IMR-90 (cell line): ENCODE data around the gene IL22RA1. TPM values are rescaled to one million over a fixed set of nuclear protein-coding genes. Genes with fewer than 3 reads are reported as not detected.

Experiments used
- ATAC-seq: fragments of 200-7000 bp; cut with Tn5 transposase; 2 replicates; pipeline ENCODE4 v1.9.1; 2020; ENCODE audit warnings: low read depth, mild to moderate bottlenecking, moderate library complexity
- BruUV-seq: library from RNA; stranded (reverse); fragments of 400-500 nt; replicated peaks from 2 replicates; lab custom pipeline; 2021; lab: Mats Ljungman, UMichigan
- CTCF ChIA-PET: fragments of 300-600 bp; formaldehyde crosslinking; extraction: SDS; loops from one replicate; lab custom pipeline; 2021; ENCODE audit warnings: antibody characterized with exemption; lab: Yijun Ruan, JAX
- POLR2A ChIA-PET: fragments of 300-600 bp; sonication (Branson Sonifier 250); formaldehyde crosslinking; loops from one replicate; lab custom pipeline; 2022; ENCODE audit warnings: antibody characterized with exemption; ENCODE audit not compliant: unreplicated experiment; lab: Charles Lee
- DNase-seq: peaks from one replicate; pipeline ENCODE4 v3.0.0; 2013
- H2AFZ ChIP-seq: replicated peaks from 2 replicates; pipeline ENCODE3; 2013; ENCODE audit warnings: low read length, mild to moderate bottlenecking; ENCODE audit not compliant: poor library complexity
- H2AK5ac ChIP-seq: 2 replicates; pipeline ENCODE4 v1.6.1; 2013; ENCODE audit warnings: low read depth, low read length, inconsistent platforms
- H2AK9ac ChIP-seq: replicated peaks from 2 replicates; pipeline ENCODE3; 2013; ENCODE audit warnings: mild to moderate bottlenecking, low read depth, low read length, moderate library complexity; ENCODE audit not compliant: poor library complexity
- H2BK120ac ChIP-seq: 2 replicates; pipeline ENCODE4 v1.6.1; 2013; ENCODE audit warnings: low read depth, low read length, inconsistent platforms
- H2BK15ac ChIP-seq: 3 replicates; pipeline ENCODE4 v1.6.1; 2013; ENCODE audit warnings: low read depth, low read length, inconsistent platforms
- H2BK20ac ChIP-seq: 2 replicates; pipeline ENCODE4 v1.6.1; 2013; ENCODE audit warnings: low read depth, mild to moderate bottlenecking, inconsistent platforms, low read length, moderate library complexity
- H2BK5ac ChIP-seq: 2 replicates; pipeline ENCODE4 v1.6.1; 2013; ENCODE audit warnings: mild to moderate bottlenecking, low read depth, low read length, inconsistent platforms; ENCODE audit not compliant: poor library complexity, severe bottlenecking
- H3K14ac ChIP-seq: replicated peaks from 2 replicates; pipeline ENCODE4 v1.6.1; 2013; ENCODE audit warnings: low read depth, low read length, inconsistent platforms
- H3K18ac ChIP-seq: 2 replicates; pipeline ENCODE4 v1.6.1; 2013; ENCODE audit warnings: low read depth, low read length, control low read depth
- H3K23ac ChIP-seq: 2 replicates; pipeline ENCODE4 v1.6.1; 2013; ENCODE audit warnings: low read depth, low read length, inconsistent platforms
- H3K27ac ChIP-seq: 2 replicates; pipeline ENCODE4 v1.5.1; 2013; ENCODE audit warnings: mild to moderate bottlenecking, control low read depth, low read length; ENCODE audit not compliant: insufficient read depth
- H3K27me3 ChIP-seq: 2 replicates; pipeline ENCODE4 v1.6.1; 2013; ENCODE audit warnings: low read length; ENCODE audit not compliant: control insufficient read depth, insufficient read depth
- H3K36me3 ChIP-seq: 2 replicates; pipeline ENCODE4 v1.6.1; 2013; ENCODE audit warnings: low read length, mixed read lengths; ENCODE audit not compliant: control insufficient read depth, insufficient read depth
- H3K4ac ChIP-seq: 2 replicates; pipeline ENCODE4 v1.6.1; 2013; ENCODE audit warnings: low read depth, low read length, inconsistent platforms
- H3K4me1 ChIP-seq: 2 replicates; pipeline ENCODE4 v1.6.1; 2013; ENCODE audit warnings: low read length, mixed read lengths; ENCODE audit not compliant: control insufficient read depth, insufficient read depth
- H3K4me2 ChIP-seq: 2 replicates; pipeline ENCODE4 v1.6.1; 2013; ENCODE audit warnings: low read depth, mild to moderate bottlenecking, control low read depth, low read length, moderate library complexity
- H3K4me3 ChIP-seq: 2 replicates; pipeline ENCODE4 v1.5.1; 2013; ENCODE audit warnings: low read depth, mild to moderate bottlenecking, control low read depth, low read length, moderate library complexity; ENCODE audit not compliant: insufficient read depth
- H3K56ac ChIP-seq: 2 replicates; pipeline ENCODE4 v1.6.1; 2013; ENCODE audit warnings: low read length, inconsistent platforms; ENCODE audit not compliant: insufficient read depth; ENCODE audit errors: extremely low read depth
- H3K79me1 ChIP-seq, 2 experiments: 2 replicates each; pipeline ENCODE4 v1.6.1; 2013; ENCODE audit warnings: low read length in 2 of 2, inconsistent platforms in 1 of 2, low read depth in 1 of 2
- H3K9ac ChIP-seq: 2 replicates; pipeline ENCODE4 v1.6.1; 2013; ENCODE audit warnings: low read depth, low read length, control low read depth
- H3K9me1 ChIP-seq: 2 replicates; pipeline ENCODE4 v1.6.1; 2013; ENCODE audit warnings: low read length, inconsistent platforms; ENCODE audit not compliant: insufficient read depth
- H3K9me3 ChIP-seq: 2 replicates; pipeline ENCODE4 v1.6.1; 2013; ENCODE audit warnings: low read length; ENCODE audit not compliant: control insufficient read depth, insufficient read depth
- H4K20me1 ChIP-seq: 2 replicates; pipeline ENCODE4 v1.6.1; 2013; ENCODE audit warnings: low read length, inconsistent platforms; ENCODE audit not compliant: insufficient read depth
- H4K5ac ChIP-seq: 2 replicates; pipeline ENCODE4 v1.6.1; 2013; ENCODE audit warnings: mild to moderate bottlenecking, low read depth, low read length, control low read depth
- H4K8ac ChIP-seq, 2 experiments: 2 replicates each; pipeline ENCODE4 v1.6.1; 2013; ENCODE audit warnings: low read depth in 2 of 2, low read length in 2 of 2, control low read depth in 1 of 2, inconsistent platforms in 1 of 2
- H4K91ac ChIP-seq: 2 replicates; pipeline ENCODE4 v1.6.1; 2013; ENCODE audit warnings: low read depth, low read length, inconsistent platforms; ENCODE audit not compliant: insufficient read depth
- BHLHE40 ChIP-seq: fragments of 150-350 bp; IDR thresholded peaks from 2 replicates; pipeline ENCODE4 v1.6.1; 2016; ENCODE audit warnings: mild to moderate bottlenecking, low read depth, low read length
- CEBPB ChIP-seq: IDR thresholded peaks from 2 replicates; pipeline ENCODE4 v1.6.1; 2012; ENCODE audit warnings: low read depth, low read length, improper control_type of control experiment
- CHD1 ChIP-seq: IDR thresholded peaks from 2 replicates; pipeline ENCODE4 v1.6.1; 2012; ENCODE audit warnings: low read depth, low read length, improper control_type of control experiment
- CTCF ChIP-seq: conservative IDR thresholded peaks from 2 replicates; pipeline ENCODE4 v1.5.1; 2012; ENCODE audit warnings: mild to moderate bottlenecking, low read depth, low read length, improper control_type of control experiment
- FOS ChIP-seq: fragments of 150-350 bp; IDR thresholded peaks from 2 replicates; pipeline ENCODE4 v1.6.1; 2016; ENCODE audit warnings: low read depth, low read length
- MAFK ChIP-seq: IDR thresholded peaks from 2 replicates; pipeline ENCODE4 v1.6.1; 2012; ENCODE audit warnings: low read depth, low read length, improper control_type of control experiment
- MAZ ChIP-seq: IDR thresholded peaks from 2 replicates; pipeline ENCODE4 v1.6.1; 2012; ENCODE audit warnings: low read depth, mild to moderate bottlenecking, low read length, improper control_type of control experiment, moderate library complexity, borderline replicate concordance
- MXI1 ChIP-seq: IDR thresholded peaks from 2 replicates; pipeline ENCODE4 v1.6.1; 2012; ENCODE audit warnings: low read depth, mild to moderate bottlenecking, low read length, moderate library complexity, borderline replicate concordance
- NFE2L2 ChIP-seq: fragments of 150-350 bp; IDR thresholded peaks from 2 replicates; pipeline ENCODE4 v1.6.1; 2016; ENCODE audit warnings: low read depth, mild to moderate bottlenecking, low read length
- POLR2A ChIP-seq: IDR thresholded peaks from 2 replicates; pipeline ENCODE4 v1.6.1; 2012; ENCODE audit warnings: mild to moderate bottlenecking, low read depth, low read length
- RAD21 ChIP-seq: IDR thresholded peaks from 2 replicates; pipeline ENCODE4 v1.6.1; 2012; ENCODE audit warnings: low read length, improper control_type of control experiment
- RCOR1 ChIP-seq: IDR thresholded peaks from 2 replicates; pipeline ENCODE4 v1.6.1; 2012; ENCODE audit warnings: mild to moderate bottlenecking, low read length, improper control_type of control experiment; ENCODE audit not compliant: insufficient replicate concordance
- RFX5 ChIP-seq: IDR thresholded peaks from 2 replicates; pipeline ENCODE4 v1.8.0; 2012; ENCODE audit warnings: low read depth, mild to moderate bottlenecking, low read length, moderate library complexity
- SMC3 ChIP-seq: fragments of 150-350 bp; IDR thresholded peaks from 2 replicates; pipeline ENCODE4 v1.6.1; 2016; ENCODE audit warnings: low read depth, mild to moderate bottlenecking, antibody characterized with exemption, low read length, moderate library complexity
- WGBS, 2 experiments: methylation state at CpG; one replicate each; pipeline versions ENCODE4 v1.1.5 to v1.1.7; 2013; ENCODE audit warnings: missing lambda C conversion rate in 2 of 2; ENCODE audit not compliant: insufficient read length in 1 of 2; ENCODE audit errors: extremely low coverage in 2 of 2; 5-methylcytosine and 5-hydroxymethylcytosine counted together
- dilution Hi-C: fragments of 300-500 bp; cut with HindIII; formaldehyde crosslinking; loops from one replicate; pipeline ENCODE4 v1.14.3; 2018; ENCODE audit warnings: low sequenced_read_pairs; ENCODE audit not compliant: unreplicated experiment
- in situ Hi-C: fragments of 300-500 bp; cut with MboI; formaldehyde crosslinking; loops from 3 replicates; pipeline ENCODE4 v1.14.3; 2019; ENCODE audit warnings: low sequenced_read_pairs, inconsistent platforms, mixed read lengths
- intact Hi-C: fragments of 100-400 bp; cut with micrococcal nuclease; formaldehyde crosslinking; loops from 2 replicates; pipeline ENCODE4 v1.10.0; 2022
- polyA plus RNA-seq, 3 experiments: library from polyadenylated mRNA; depleted of rRNA; stranded (reverse); fragments of >200 nt; gene quantifications; 2 replicates each; pipeline ENCODE4 v1.2.3, GENCODE V29; 2012; ENCODE audit warnings: low replicate concordance in 1 of 3
- total RNA-seq: library from RNA; depleted of rRNA; stranded (reverse); fragments of >200 nt; gene quantifications from 2 replicates; pipeline ENCODE4 v1.2.3, GENCODE V29; 2012
- TF ChIP-seq, protein P1 (sequence below): fragments of 150-350 bp; IDR thresholded peaks from 2 replicates; pipeline ENCODE4 v1.6.1; 2016; ENCODE audit warnings: low read depth, mild to moderate bottlenecking, low read length, moderate library complexity, borderline replicate concordance
- TF ChIP-seq, protein P2 (sequence below): fragments of 150-350 bp; IDR thresholded peaks from 2 replicates; pipeline ENCODE4 v1.6.1; 2017; ENCODE audit warnings: mild to moderate bottlenecking, antibody characterized with exemption, low read length, low read depth

The IL22RA1 gene
- total and polyA plus RNA-seq, 2 of the 4 experiments (the other 2 are of a cell fraction) = not detected

DNA sequence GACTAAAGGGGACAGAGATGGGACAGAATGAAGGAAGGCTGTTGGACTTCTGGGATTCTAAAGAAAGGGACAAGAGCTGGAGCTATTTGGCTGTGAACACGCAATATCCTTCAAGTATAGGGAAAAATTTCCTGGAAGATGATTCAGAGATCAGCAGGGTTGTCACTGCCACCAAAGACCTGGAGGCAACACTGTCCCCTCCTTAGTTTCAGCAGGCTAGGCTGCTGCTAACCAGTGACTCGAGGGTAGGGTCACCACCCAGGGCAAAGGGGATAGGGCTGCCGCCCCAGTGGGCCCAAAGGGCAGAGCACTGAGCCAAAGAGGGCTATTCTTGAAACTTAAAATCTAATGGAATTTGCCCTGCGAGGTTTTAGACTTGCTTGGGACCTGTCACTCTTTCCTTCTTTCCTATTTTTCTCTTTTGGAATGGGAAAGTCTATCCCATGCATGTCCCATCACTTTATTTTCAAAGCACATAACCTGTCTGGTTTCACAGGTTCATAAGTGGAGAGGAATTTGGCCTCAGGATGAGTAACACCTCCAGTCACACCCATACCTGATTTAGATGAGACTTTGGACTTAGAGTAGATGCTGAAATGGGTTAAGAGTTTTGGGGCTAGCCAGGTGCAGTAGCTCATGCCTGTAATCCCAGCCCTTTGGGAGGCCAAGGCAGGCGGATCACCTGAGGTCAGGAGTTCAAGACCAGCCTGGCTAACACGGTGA, 32.3 kb upstream of the IL22RA1 start:
- POLR2A ChIA-PET = no interaction called here
- no peak overlapping the region for H2BK5ac ChIP-seq

More for the DNA sequence above, 32.3 kb upstream of the IL22RA1 start:
- Histone ChIP-seq H3K79me1 (no peaks in the 10 kb centered on the region), H4K91ac (no peak overlapping the region), H3K36me3 (no peaks in the 10 kb centered on the region), H2AK9ac (no peak overlapping the region), H2BK15ac (no peak overlapping the region), H2BK120ac (no peak overlapping the region), H2AFZ (no peak overlapping the region), H3K4ac (no peak overlapping the region), H3K9me1 (no peaks in the 10 kb centered on the region), H3K14ac (no peak overlapping the region), H2BK20ac (no peak overlapping the region), H3K4me1 (no peaks in the 10 kb centered on the region), H3K9me3 (no peaks in the 10 kb centered on the region), H3K56ac (no peak overlapping the region), H3K18ac (no peak overlapping the region), H4K8ac (no peak overlapping the region), H4K5ac (no peak overlapping the region), H3K9ac (no peak overlapping the region), H4K20me1 (no peaks in the 10 kb centered on the region), H2AK5ac (no peak overlapping the region), H3K4me2 (no peak overlapping the region), H3K27ac (no peak overlapping the region), H3K23ac (no peak overlapping the region), H3K27me3 (peaks cover 35% of the 10 kb centered on the region), H3K4me3 (no peak overlapping the region)
- dilution Hi-C loops = no loop called here
- CTCF ChIA-PET = interaction anchor here (0.7 kb wide), 1 partner anchor 368 kb away, joined by 12 read pairs; no protein-coding TSS in a partner anchor
- 17% methylated on average over 1 of the region's 6 CpGs; no CpG with 5 or more reads in 1 of the 2 experiments for WGBS, 2 experiments
- BruUV-seq = no TSS peak
- intact Hi-C loops = no loop called here
- in situ Hi-C loops = no loop called here
- DNase-seq (no peak), ATAC-seq (no peak)
- TF ChIP-seq, protein P1, sequence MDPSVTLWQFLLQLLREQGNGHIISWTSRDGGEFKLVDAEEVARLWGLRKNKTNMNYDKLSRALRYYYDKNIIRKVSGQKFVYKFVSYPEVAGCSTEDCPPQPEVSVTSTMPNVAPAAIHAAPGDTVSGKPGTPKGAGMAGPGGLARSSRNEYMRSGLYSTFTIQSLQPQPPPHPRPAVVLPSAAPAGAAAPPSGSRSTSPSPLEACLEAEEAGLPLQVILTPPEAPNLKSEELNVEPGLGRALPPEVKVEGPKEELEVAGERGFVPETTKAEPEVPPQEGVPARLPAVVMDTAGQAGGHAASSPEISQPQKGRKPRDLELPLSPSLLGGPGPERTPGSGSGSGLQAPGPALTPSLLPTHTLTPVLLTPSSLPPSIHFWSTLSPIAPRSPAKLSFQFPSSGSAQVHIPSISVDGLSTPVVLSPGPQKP = no peak
- TF ChIP-seq RFX5 = no peak
- TF ChIP-seq MAZ = no peak
- no peak for TF ChIP-seq MAFK
- TF ChIP-seq SMC3 = no peak
- no peak for TF ChIP-seq NFE2L2
- TF ChIP-seq CTCF = no peak
- TF ChIP-seq CHD1 = no peak
- TF ChIP-seq, protein P2, sequence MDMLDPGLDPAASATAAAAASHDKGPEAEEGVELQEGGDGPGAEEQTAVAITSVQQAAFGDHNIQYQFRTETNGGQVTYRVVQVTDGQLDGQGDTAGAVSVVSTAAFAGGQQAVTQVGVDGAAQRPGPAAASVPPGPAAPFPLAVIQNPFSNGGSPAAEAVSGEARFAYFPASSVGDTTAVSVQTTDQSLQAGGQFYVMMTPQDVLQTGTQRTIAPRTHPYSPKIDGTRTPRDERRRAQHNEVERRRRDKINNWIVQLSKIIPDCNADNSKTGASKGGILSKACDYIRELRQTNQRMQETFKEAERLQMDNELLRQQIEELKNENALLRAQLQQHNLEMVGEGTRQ = no peak
- no peak for TF ChIP-seq BHLHE40
- no peak for TF ChIP-seq MXI1
- no peak for TF ChIP-seq CEBPB
- no peak for TF ChIP-seq RAD21
- TF ChIP-seq RCOR1 = no peak
- TF ChIP-seq POLR2A = no peak
- no peak for TF ChIP-seq FOS
